Right cardiac atrium (tissue), 5 donors: ENCODE results near the gene CYP2A6. TPM values are rescaled to one million over a fixed set of nuclear protein-coding genes. Genes with fewer than 3 reads are reported as not detected.
A peak's percentile ranks its signal among the peaks of the same experiment; 100 is the strongest.
"Not testable (repeated sequence)": the region's sequence is repeated elsewhere in the genome, so short reads cannot be mapped to it uniquely, and the experiment has no call there.

Experiments used
- ATAC-seq, 2 donors: fragments of 200-7000 bp; cut with Tn5 transposase; one replicate each; pipeline versions ENCODE4 v1.8.0 to v1.9.1; 2020; ENCODE audit warnings: moderate library complexity in 2 of 2, mild to moderate bottlenecking in 1 of 2
- DNase-seq, 3 donors: peaks; one replicate each; pipeline ENCODE4 v3.0.0-alpha.2; 2020
- H3K27ac ChIP-seq: one replicate; pipeline ENCODE4 v1.5.1; 2013; ENCODE audit warnings: mild to moderate bottlenecking, low read length, control low read depth, moderate library complexity
- H3K27me3 ChIP-seq: one replicate; pipeline ENCODE4 v1.6.1; 2013; ENCODE audit not compliant: control insufficient read depth, insufficient read depth
- H3K4me1 ChIP-seq: one replicate; pipeline ENCODE4 v1.6.1; 2013; ENCODE audit warnings: low read length; ENCODE audit not compliant: control insufficient read depth, insufficient read depth
- H3K4me3 ChIP-seq: one replicate; pipeline ENCODE4 v1.5.1; 2013; ENCODE audit warnings: low read length, control low read depth
- H3K9me3 ChIP-seq: one replicate; pipeline ENCODE4 v1.6.1; 2013; ENCODE audit warnings: low read length; ENCODE audit not compliant: control insufficient read depth
- WGBS: extraction: QIAGEN DNeasy Blood & Tissue Kit; methylation state at CpG from one replicate; pipeline ENCODE4 v1.1.7; 2013; 5-methylcytosine and 5-hydroxymethylcytosine counted together
- intact Hi-C, 4 donors: fragments of 100-400 bp; cut with DNase I; formaldehyde crosslinking; loops; one replicate each; pipeline versions ENCODE4 v1.11.0 to v1.14.0; 2022 to 2023
- long read RNA-seq, 4 donors: library from polyadenylated mRNA; unstranded; transcript quantifications; one replicate each; pipeline ENCODE4 v2.0.0, GENCODE V29; 2020 to 2021
- polyA plus RNA-seq: library from polyadenylated mRNA; stranded (reverse); fragments of 200-250 nt; gene quantifications from one replicate; pipeline ENCODE4 v1.2.3, GENCODE V29; 2013
- total RNA-seq, 4 donors: library from RNA; stranded (reverse); fragmentation: NEBNext Ultra II Directional; extraction: Animal tissue kit (Norgen Biotek cat#: 25700); gene quantifications; one replicate each; pipeline ENCODE4 v1.2.1, GENCODE V29; 2021
- donor health status: healthy with polysubstance abuse.
- donor health status: DM: no; HTN: yes; CAD: no.
- donor health status: DM: no; HTN: no; CAD: no.
- donor health status: DM: no; HTN: yes; CAD: no; lungs with severe emphysema.
- donor health status: DM: yes; HTN: yes; CAD: no.

CYP2A6 gene
- total RNA-seq (not detected), polyA plus RNA-seq (not detected)
- long read RNA-seq, donor 1 = 0 reads
- long read RNA-seq, donor 2 = 0 reads
- long read RNA-seq, donor 3 = 0 reads
- long read RNA-seq, donor 4 = 0 reads

- DNase-seq = peak in 1 of 3 donors; percentile 18
- H3K4me3 ChIP-seq, intact Hi-C loops, H3K4me1 ChIP-seq, ATAC-seq, H3K27ac ChIP-seq, H3K27me3 ChIP-seq, H3K9me3 ChIP-seq: not testable (repeated sequence)
- WGBS = 86% methylated on average over 3 of the region's 3 CpGs
Observed at GRCh38 chr19:40850277-40850676, at the start of gene CYP2A6. Gene CYP2A6 (minus strand): TSS chr19:40850447. CDS start chr19:40850426, 21 bp downstream.

GRCh38 chr19:40899964-40900363, 49.7 kb upstream of the CYP2A6 start:
- DNase-seq, H3K4me1 ChIP-seq, intact Hi-C loops, ATAC-seq, H3K4me3 ChIP-seq, H3K27me3 ChIP-seq, H3K27ac ChIP-seq, H3K9me3 ChIP-seq: not testable (repeated sequence)
- WGBS = 80% methylated on average over 12 of the region's 12 CpGs

- ATAC-seq, H3K4me3 ChIP-seq, H3K9me3 ChIP-seq, H3K4me1 ChIP-seq, intact Hi-C loops, H3K27me3 ChIP-seq, H3K27ac ChIP-seq, DNase-seq: not testable (repeated sequence)
- WGBS = 88% methylated on average over 13 of the region's 13 CpGs
Observed at GRCh38 chr19:40896843-40897789, 46.9 kb upstream of the CYP2A6 start.

GRCh38 chr19:40896418-40896796, 46.2 kb upstream of the CYP2A6 start:
- intact Hi-C loops = no loop called here
- no peaks in the 10 kb centered on the region for H3K9me3 ChIP-seq
- ATAC-seq (no peak), DNase-seq (no peak)
- no peak overlapping the region for H3K27ac ChIP-seq
- WGBS = 92% methylated on average over 5 of the region's 5 CpGs
- no peak overlapping the region for H3K4me3 ChIP-seq
- H3K4me1 ChIP-seq = no peaks in the 10 kb centered on the region
- no peaks in the 10 kb centered on the region for H3K27me3 ChIP-seq

GRCh38 chr19:40893112-40893511, 42.9 kb upstream of the CYP2A6 start:
- no peaks in the 10 kb centered on the region for H3K27me3 ChIP-seq
- no peak for ATAC-seq

GRCh38 chr19:40889366-40889765, 39.1 kb upstream of the CYP2A6 start:
- DNase-seq (no peak), ATAC-seq (no peak)
- 48% methylated on average over 3 of the region's 3 CpGs for WGBS
- Histone ChIP-seq H3K4me3 (no peak overlapping the region), H3K9me3 (no peaks in the 10 kb centered on the region), H3K27me3 (no peaks in the 10 kb centered on the region), H3K27ac (no peak overlapping the region), H3K4me1 (no peaks in the 10 kb centered on the region)
- intact Hi-C loops = no loop called here

More at GRCh38 chr19:40893112-40893511, 42.9 kb upstream of the CYP2A6 start:
- Histone ChIP-seq H3K4me3 (no peak overlapping the region), H3K4me1 (no peaks in the 10 kb centered on the region), H3K27ac (no peak overlapping the region), H3K9me3 (no peaks in the 10 kb centered on the region)
- DNase-seq = no peak
- intact Hi-C loops = no loop called here

- intact Hi-C loops = no loop called here
- Histone ChIP-seq H3K4me3 (no peak overlapping the region), H3K9me3 (no peaks in the 10 kb centered on the region), H3K4me1 (no peaks in the 10 kb centered on the region), H3K27me3 (no peaks in the 10 kb centered on the region), H3K27ac (no peak overlapping the region)
- ATAC-seq = no peak
- WGBS = 87% methylated on average over 4 of the region's 4 CpGs
- DNase-seq = no peak
Observed at GRCh38 chr19:40888191-40888590, 37.9 kb upstream of the CYP2A6 start.

GRCh38 chr19:40884187-40884931, 34.1 kb upstream of the CYP2A6 start:
- H3K9me3 ChIP-seq, intact Hi-C loops, H3K27ac ChIP-seq, H3K4me1 ChIP-seq, H3K4me3 ChIP-seq, ATAC-seq, DNase-seq, H3K27me3 ChIP-seq: not testable (repeated sequence)
- no CpG with 5 or more reads among the region's 1 CpG for WGBS

- H3K27ac ChIP-seq, H3K4me1 ChIP-seq, DNase-seq, ATAC-seq, H3K9me3 ChIP-seq, H3K27me3 ChIP-seq, H3K4me3 ChIP-seq, intact Hi-C loops: not testable (repeated sequence)
- WGBS = 88% methylated on average over 3 of the region's 3 CpGs
Observed at GRCh38 chr19:40882062-40882461, 31.8 kb upstream of the CYP2A6 start, which contains the start of gene CYP2A7. Gene CYP2A7 (minus strand): TSS chr19:40882231. CDS start chr19:40882210, 21 bp downstream.

GRCh38 chr19:40879349-40879748, 29.1 kb upstream of the CYP2A6 start:
- ATAC-seq, intact Hi-C loops, H3K4me3 ChIP-seq, H3K9me3 ChIP-seq, H3K4me1 ChIP-seq, H3K27me3 ChIP-seq, DNase-seq, H3K27ac ChIP-seq: not testable (repeated sequence)
- WGBS = 64% methylated on average over 4 of the region's 4 CpGs

GRCh38 chr19:40875526-40875951, 25.3 kb upstream of the CYP2A6 start:
- H3K27me3 ChIP-seq, H3K4me3 ChIP-seq, H3K4me1 ChIP-seq, H3K9me3 ChIP-seq, intact Hi-C loops, H3K27ac ChIP-seq: not testable (repeated sequence)
- DNase-seq (peak; percentile 62 to 85 (median 79)), ATAC-seq (peak; percentile 55 to 81)
- WGBS = 17% methylated on average over 19 of the region's 23 CpGs
